ENCODE results near the gene GAS7.

DNA sequence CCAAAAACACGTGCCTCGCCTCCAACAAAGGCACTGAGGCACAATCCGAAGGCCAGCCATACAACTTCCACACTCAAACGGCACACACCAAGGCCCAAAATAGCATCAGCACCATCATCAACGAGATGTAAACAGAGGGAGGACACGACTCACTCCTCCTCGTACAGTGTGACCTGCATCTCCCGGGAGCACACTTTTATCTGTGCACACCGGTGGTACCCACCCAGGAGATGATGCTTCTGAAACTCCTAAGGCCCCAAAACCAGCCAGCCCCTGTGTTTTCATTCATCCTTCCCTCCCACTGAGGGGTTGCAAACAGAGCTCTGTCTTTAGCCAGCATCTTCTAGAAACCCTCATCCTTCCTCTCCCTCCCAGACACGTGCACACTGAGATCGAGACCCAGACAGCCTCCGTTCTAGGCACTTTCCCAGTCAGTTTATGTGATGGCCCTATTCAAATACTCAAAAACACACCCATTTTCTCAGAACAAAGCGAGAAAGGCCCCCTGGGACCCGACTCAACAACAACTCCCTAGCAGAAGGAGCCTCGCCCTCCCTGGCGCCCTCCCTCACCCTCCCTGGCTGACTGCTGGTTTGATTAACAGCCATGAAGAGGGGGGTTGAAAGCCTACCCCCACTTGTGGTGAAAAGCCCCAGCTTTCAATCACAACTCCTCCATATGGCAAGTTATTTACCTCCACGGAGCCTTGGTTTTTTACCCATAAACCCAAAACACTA is 76.3 kb downstream of the GAS7 start:
- TF ChIP-seq BHLHE40 (IDR thresholded peaks at IDR 0.05; ENCODE audit: borderline replicate concordance): no peak
- TF ChIP-seq ELF4 (IDR thresholded peaks at IDR 0.05): no peak
- no peak for TF ChIP-seq ZNF384 (IDR thresholded peaks at IDR 0.05)
- TF ChIP-seq HDGF (IDR thresholded peaks at IDR 0.05; ENCODE audit: borderline replicate concordance): no peak
- no peak for TF ChIP-seq TARDBP (IDR thresholded peaks at IDR 0.05)
- TF ChIP-seq LEF1 (IDR thresholded peaks at IDR 0.05; ENCODE audit: borderline replicate concordance): no peak
- no peak for TF ChIP-seq ARNT (IDR thresholded peaks at IDR 0.05)
- TF ChIP-seq, protein P1, sequence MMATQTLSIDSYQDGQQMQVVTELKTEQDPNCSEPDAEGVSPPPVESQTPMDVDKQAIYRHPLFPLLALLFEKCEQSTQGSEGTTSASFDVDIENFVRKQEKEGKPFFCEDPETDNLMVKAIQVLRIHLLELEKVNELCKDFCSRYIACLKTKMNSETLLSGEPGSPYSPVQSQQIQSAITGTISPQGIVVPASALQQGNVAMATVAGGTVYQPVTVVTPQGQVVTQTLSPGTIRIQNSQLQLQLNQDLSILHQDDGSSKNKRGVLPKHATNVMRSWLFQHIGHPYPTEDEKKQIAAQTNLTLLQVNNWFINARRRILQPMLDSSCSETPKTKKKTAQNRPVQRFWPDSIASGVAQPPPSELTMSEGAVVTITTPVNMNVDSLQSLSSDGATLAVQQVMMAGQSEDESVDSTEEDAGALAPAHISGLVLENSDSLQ (IDR thresholded peaks at IDR 0.05): no peak
- no peak for TF ChIP-seq NFRKB (IDR thresholded peaks at IDR 0.05)
- TF ChIP-seq SUZ12 (IDR thresholded peaks at IDR 0.05): no peak
- TF ChIP-seq L3MBTL2 (conservative IDR thresholded peaks at IDR 0.05): no peak
